K562 (cell line): ENCODE data around the gene VSTM5. TPM values are rescaled to one million over a fixed set of nuclear protein-coding genes. Genes with fewer than 3 reads are reported as not detected.
A peak's percentile ranks its signal among the peaks of the same experiment; 100 is the strongest.

Experiments
- ADNP ChIP-seq: fragments of 200-800 bp; sonication (Bioruptor generic); IDR thresholded peaks from 2 replicates; pipeline ENCODE4 v1.6.1; 2016; ENCODE audit warnings: missing genetic modification characterization, missing compliant biosample characterization
- CBFA2T2 ChIP-seq: fragments of 450-650 bp; conservative IDR thresholded peaks from 2 replicates; pipeline ENCODE4 v1.6.1; 2017; ENCODE audit warnings: mild to moderate bottlenecking
- CGGBP1 ChIP-seq: fragments of 250-450 bp; sonication (Bioruptor Pico); IDR thresholded peaks from 2 replicates; pipeline ENCODE4 v1.9.0; 2021; ENCODE audit warnings: mild to moderate bottlenecking
- CREM ChIP-seq: IDR thresholded peaks from 2 replicates; pipeline ENCODE4 v1.6.1; 2014; ENCODE audit warnings: antibody characterized with exemption, low read depth
- DIDO1 ChIP-seq: fragments of 450-650 bp; IDR thresholded peaks from 2 replicates; pipeline ENCODE4 v1.6.1; 2016; ENCODE audit warnings: low read depth, missing biosample characterization, missing genetic modification characterization
- E2F5 ChIP-seq: sonication (generic); formaldehyde crosslinking; IDR thresholded peaks from 2 replicates; pipeline ENCODE4 v1.8.0; 2022; ENCODE audit warnings: mild to moderate bottlenecking, missing genetic modification reagents
- HNRNPL ChIP-seq: fragments of 200-400 bp; formaldehyde crosslinking; IDR thresholded peaks from 2 replicates; pipeline ENCODE4 v1.6.1; 2017; ENCODE audit warnings: low read depth, mild to moderate bottlenecking, low read length
- KHSRP ChIP-seq: fragments of 450-650 bp; IDR thresholded peaks from 2 replicates; pipeline ENCODE4 v1.6.1; 2017
- MCM2 ChIP-seq: fragments of 450-650 bp; IDR thresholded peaks from 2 replicates; pipeline ENCODE4 v1.6.1; 2017; ENCODE audit warnings: low read depth, mild to moderate bottlenecking
- NBN ChIP-seq: fragments of 450-650 bp; IDR thresholded peaks from 2 replicates; pipeline ENCODE4 v1.6.1; 2016; ENCODE audit warnings: low read depth, mild to moderate bottlenecking
- POLR2AphosphoS5 ChIP-seq: IDR thresholded peaks from 2 replicates; pipeline ENCODE4 v1.6.1; 2011; ENCODE audit warnings: mild to moderate bottlenecking, low read depth, low read length, moderate library complexity; ENCODE audit not compliant: control insufficient read depth, insufficient read depth
- POLR3G ChIP-seq: IDR thresholded peaks from 2 replicates; pipeline ENCODE4 v1.6.1; 2011; ENCODE audit not compliant: insufficient read length, insufficient replicate concordance; ENCODE audit errors: extremely low read depth
- RFX1 ChIP-seq: fragments of 450-650 bp; IDR thresholded peaks from 2 replicates; pipeline ENCODE4 v1.6.1; 2016; ENCODE audit warnings: mild to moderate bottlenecking, moderate library complexity
- TBP ChIP-seq: optimal IDR thresholded peaks from 2 replicates; pipeline ENCODE3; 2011; ENCODE audit warnings: low read depth, low read length, improper control_type of control experiment
- ZBTB5 ChIP-seq: fragments of 450-650 bp; IDR thresholded peaks from 2 replicates; pipeline ENCODE4 v1.6.1; 2017; ENCODE audit warnings: antibody characterized with exemption
- ZKSCAN8 ChIP-seq: fragments of 200-800 bp; sonication (Bioruptor generic); IDR thresholded peaks from 2 replicates; pipeline ENCODE4 v1.6.1; 2016; ENCODE audit warnings: missing genetic modification characterization, missing compliant biosample characterization
- ZNF133 ChIP-seq: fragments of 250-450 bp; sonication (Bioruptor Pico); IDR thresholded peaks from 2 replicates; pipeline ENCODE4 v1.4.0; 2020; ENCODE audit warnings: mild to moderate bottlenecking
- ZNF253 ChIP-seq: fragments of 250-450 bp; sonication (Bioruptor Pico); conservative IDR thresholded peaks from 2 replicates; pipeline ENCODE4 v1.6.1; 2021; ENCODE audit warnings: mild to moderate bottlenecking
- ZNF263 ChIP-seq: sonication (generic); formaldehyde crosslinking; IDR thresholded peaks from 2 replicates; pipeline ENCODE4 v1.8.0; 2022; ENCODE audit warnings: mild to moderate bottlenecking, missing genetic modification reagents, borderline replicate concordance
- ZNF3 ChIP-seq: fragments of 250-450 bp; sonication (Bioruptor Pico); IDR thresholded peaks from 2 replicates; pipeline ENCODE4 v1.5.0; 2021; ENCODE audit warnings: mild to moderate bottlenecking, moderate library complexity
- ZNF398 ChIP-seq: fragments of 250-450 bp; sonication (Bioruptor Pico); IDR thresholded peaks from 2 replicates; pipeline ENCODE4 v1.8.0; 2021; ENCODE audit warnings: moderate library complexity, mild to moderate bottlenecking, inconsistent platforms
- ZNF408 ChIP-seq: fragments of 250-450 bp; sonication (Bioruptor Pico); IDR thresholded peaks from 2 replicates; pipeline ENCODE4 v1.4.0; 2020; ENCODE audit warnings: low read depth, mild to moderate bottlenecking, moderate library complexity
- ZNF668 ChIP-seq: fragments of 250-450 bp; sonication (Bioruptor Pico); IDR thresholded peaks from 2 replicates; pipeline ENCODE4 v1.8.0; 2022; ENCODE audit warnings: mild to moderate bottlenecking, inconsistent platforms
- ZNF695 ChIP-seq: fragments of 450-650 bp; formaldehyde crosslinking; IDR thresholded peaks from 2 replicates; pipeline ENCODE4 v1.4.0; 2020; ENCODE audit warnings: mild to moderate bottlenecking, moderate library complexity
- ZNF696 ChIP-seq: fragments of 250-450 bp; sonication (Bioruptor Pico); conservative IDR thresholded peaks from 2 replicates; pipeline ENCODE4 v1.4.0; 2020; ENCODE audit warnings: mild to moderate bottlenecking, moderate library complexity
- ZNF717 ChIP-seq: fragments of 250-450 bp; sonication (Bioruptor Pico); IDR thresholded peaks from 2 replicates; pipeline ENCODE4 v1.5.0; 2021
- ZNF77 ChIP-seq: fragments of 250-450 bp; sonication (Bioruptor Pico); IDR thresholded peaks from 2 replicates; pipeline ENCODE4 v1.5.0; 2020
- polyA plus RNA-seq, 8 experiments: library from polyadenylated mRNA; depleted of rRNA in 4 of 8; stranded (reverse) in 5 of 8; unstranded in 3 of 8; fragments of >200 nt; fragmentation: Nextera tagmentation in 2 of 8; fragmentation: Illumina TruSeq in 1 of 8; extraction: Ambion mirVana in 2 of 8; extraction: Trizol in 1 of 8; gene quantifications; 2 replicates each; pipeline versions ENCODE4 v1.2.1 to v1.2.3, GENCODE V29; 2011 to 2014; ENCODE audit warnings: inconsistent platforms in 1 of 8, missing spikeins in 1 of 8
- total RNA-seq, 7 experiments: library from RNA; depleted of rRNA in 6 of 7; stranded (reverse); fragments of >200 nt in 6 of 7; fragmentation: Illumina TruSeq in 2 of 7; extraction: Trizol in 2 of 7; gene quantifications; 2 replicates each; pipeline versions ENCODE4 v1.2.1 to v1.2.3, GENCODE V29; 2011 to 2021; ENCODE audit warnings: low replicate concordance in 1 of 7

Gene VSTM5
- total and polyA plus RNA-seq, 9 of the 15 experiments (the other 6 are each of a cell fraction or from before 2014, with no cell fraction given) = 0.01 TPM; not detected in 8

- TF ChIP-seq POLR2AphosphoS5 (peak; percentile 94), HNRNPL (no peak), ZNF695 (CRISPR knock-in tag) (no peak), ZNF263 (CRISPR knock-in tag) (peak; percentile 52; the same call in 1 of the 2 replicates), ZNF696 (CRISPR knock-in tag) (no peak), ZNF668 (CRISPR knock-in tag) (no peak), CGGBP1 (CRISPR knock-in tag) (no peak), MCM2 (no peak), ZNF3 (CRISPR knock-in tag) (no peak), POLR3G (no peak), ZBTB5 (no peak), E2F5 (CRISPR knock-in tag) (no peak), RFX1 (no peak), ZNF77 (no peak), CREM (peak; percentile 81), ZNF133 (no peak), NBN (no peak), ADNP (tag) (no peak), ZNF408 (CRISPR knock-in tag) (no peak), CBFA2T2 (no peak), KHSRP (no peak), ZKSCAN8 (CRISPR knock-in tag) (no peak), ZNF398 (no peak), ZNF253 (no peak), DIDO1 (tag) (peak; percentile 46; the same call in 1 of the 2 replicates), ZNF717 (CRISPR knock-in tag) (no peak), TBP (peak; percentile 94)
Measured at GRCh38 chr11:93784145-93784934, 66.1 kb downstream of the VSTM5 start, which contains the start of gene MED17 (continued).
